ENCODE results near the gene MYCL. TPM values are rescaled to one million over a fixed set of nuclear protein-coding genes. Genes with fewer than 3 reads are reported as not detected.

MYCL gene
- 0.32 TPM for total RNA-seq
- long read RNA-seq, partial matches to known transcripts: 0 of 1 reads
- long read RNA-seq, other reads (novel, unspliced or antisense): 0 of 1 reads

- no peak for DNase-seq (ENCODE audit: low spot score)
Measured at GRCh38 chr1:39901714-39902459, at the start of gene MYCL. Gene MYCL (minus strand): TSS chr1:39901917. CDS start chr1:39901434, 483 bp downstream.

GRCh38 chr1:39949891-39950290 lies 48.2 kb upstream of the MYCL start:
- DNase-seq (ENCODE audit: low spot score): no peak

- no peak for DNase-seq (ENCODE audit: low spot score)
Measured at GRCh38 chr1:39947260-39947659, 45.5 kb upstream of the MYCL start.

GRCh38 chr1:39946216-39946615 lies 44.5 kb upstream of the MYCL start:
- DNase-seq (ENCODE audit: low spot score): no peak

- DNase-seq (ENCODE audit: low spot score): no peak
Measured at GRCh38 chr1:39944410-39945112, 42.8 kb upstream of the MYCL start.

GRCh38 chr1:39943471-39944290 lies 42.0 kb upstream of the MYCL start:
- no peak for DNase-seq (ENCODE audit: low spot score)

GRCh38 chr1:39940980-39941871 lies 39.5 kb upstream of the MYCL start:
- DNase-seq (ENCODE audit: low spot score): no peak

GRCh38 chr1:39940253-39940652 lies 38.5 kb upstream of the MYCL start:
- DNase-seq (ENCODE audit: low spot score): no peak

- no peak for DNase-seq (ENCODE audit: low spot score)
Measured at GRCh38 chr1:39938856-39939255, 37.1 kb upstream of the MYCL start.

- no peak for DNase-seq (ENCODE audit: low spot score)
Measured at GRCh38 chr1:39936724-39937491, 35.2 kb upstream of the MYCL start.

GRCh38 chr1:39933956-39934941 lies 32.5 kb upstream of the MYCL start:
- no peak for DNase-seq (ENCODE audit: low spot score)

GRCh38 chr1:39928809-39929587 lies 27.3 kb upstream of the MYCL start:
- DNase-seq (ENCODE audit: low spot score): no peak

- no peak for DNase-seq (ENCODE audit: low spot score)
Measured at GRCh38 chr1:39927538-39927937, 25.8 kb upstream of the MYCL start.

- DNase-seq (ENCODE audit: low spot score): no peak
Measured at GRCh38 chr1:39926820-39927219, 25.1 kb upstream of the MYCL start.

GRCh38 chr1:39926343-39926793 lies 24.7 kb upstream of the MYCL start:
- DNase-seq (ENCODE audit: low spot score): no peak

GRCh38 chr1:39925721-39926342 lies 24.1 kb upstream of the MYCL start:
- no peak for DNase-seq (ENCODE audit: low spot score)

GRCh38 chr1:39922251-39922688 lies 20.6 kb upstream of the MYCL start:
- no peak for DNase-seq (ENCODE audit: low spot score)
